ENCODE measurements around the gene CCZ1.

DNA sequence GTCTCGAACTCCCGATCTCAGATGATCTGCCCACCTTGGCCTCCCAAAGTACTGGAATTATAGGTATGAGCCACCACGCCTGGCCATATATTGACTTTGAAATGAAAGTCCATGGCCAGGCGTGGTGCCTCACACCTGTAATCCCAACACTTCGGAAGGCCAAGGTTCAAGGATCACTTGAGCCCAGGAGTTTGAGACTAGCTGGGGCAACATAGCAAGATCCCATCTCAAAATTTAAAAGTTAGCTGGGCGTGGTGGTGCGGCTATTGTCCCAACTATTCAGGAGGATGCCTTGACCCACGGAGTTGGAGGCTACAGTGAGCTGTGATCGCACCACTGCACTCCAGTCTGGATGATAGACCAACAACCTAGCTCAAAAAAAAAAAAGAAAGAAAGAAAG, 6.0 kb upstream of the CCZ1 start:
- TF ChIP-seq, protein P1, sequence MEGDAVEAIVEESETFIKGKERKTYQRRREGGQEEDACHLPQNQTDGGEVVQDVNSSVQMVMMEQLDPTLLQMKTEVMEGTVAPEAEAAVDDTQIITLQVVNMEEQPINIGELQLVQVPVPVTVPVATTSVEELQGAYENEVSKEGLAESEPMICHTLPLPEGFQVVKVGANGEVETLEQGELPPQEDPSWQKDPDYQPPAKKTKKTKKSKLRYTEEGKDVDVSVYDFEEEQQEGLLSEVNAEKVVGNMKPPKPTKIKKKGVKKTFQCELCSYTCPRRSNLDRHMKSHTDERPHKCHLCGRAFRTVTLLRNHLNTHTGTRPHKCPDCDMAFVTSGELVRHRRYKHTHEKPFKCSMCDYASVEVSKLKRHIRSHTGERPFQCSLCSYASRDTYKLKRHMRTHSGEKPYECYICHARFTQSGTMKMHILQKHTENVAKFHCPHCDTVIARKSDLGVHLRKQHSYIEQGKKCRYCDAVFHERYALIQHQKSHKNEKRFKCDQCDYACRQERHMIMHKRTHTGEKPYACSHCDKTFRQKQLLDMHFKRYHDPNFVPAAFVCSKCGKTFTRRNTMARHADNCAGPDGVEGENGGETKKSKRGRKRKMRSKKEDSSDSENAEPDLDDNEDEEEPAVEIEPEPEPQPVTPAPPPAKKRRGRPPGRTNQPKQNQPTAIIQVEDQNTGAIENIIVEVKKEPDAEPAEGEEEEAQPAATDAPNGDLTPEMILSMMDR (IDR thresholded peaks at IDR 0.05; ENCODE audit: low read depth, low read length), result no peak
- no peak for TF ChIP-seq POLR2A (IDR thresholded peaks at IDR 0.05; ENCODE audit: extremely low read depth, insufficient read length)
- no peak for TF ChIP-seq MYC (IDR thresholded peaks at IDR 0.05; ENCODE audit: low read depth, low read length)
